ENCODE measurements around the gene DNAJA4. TPM values are rescaled to one million over a fixed set of nuclear protein-coding genes. Genes with fewer than 3 reads are reported as not detected.

DNAJA4 gene
- total and polyA plus RNA-seq, 9 of the 15 experiments (the other 6 are each of a cell fraction or from before 2014, with no cell fraction given) = 0.11 to 1.0 (median 0.16) TPM; not detected in 4

DNA sequence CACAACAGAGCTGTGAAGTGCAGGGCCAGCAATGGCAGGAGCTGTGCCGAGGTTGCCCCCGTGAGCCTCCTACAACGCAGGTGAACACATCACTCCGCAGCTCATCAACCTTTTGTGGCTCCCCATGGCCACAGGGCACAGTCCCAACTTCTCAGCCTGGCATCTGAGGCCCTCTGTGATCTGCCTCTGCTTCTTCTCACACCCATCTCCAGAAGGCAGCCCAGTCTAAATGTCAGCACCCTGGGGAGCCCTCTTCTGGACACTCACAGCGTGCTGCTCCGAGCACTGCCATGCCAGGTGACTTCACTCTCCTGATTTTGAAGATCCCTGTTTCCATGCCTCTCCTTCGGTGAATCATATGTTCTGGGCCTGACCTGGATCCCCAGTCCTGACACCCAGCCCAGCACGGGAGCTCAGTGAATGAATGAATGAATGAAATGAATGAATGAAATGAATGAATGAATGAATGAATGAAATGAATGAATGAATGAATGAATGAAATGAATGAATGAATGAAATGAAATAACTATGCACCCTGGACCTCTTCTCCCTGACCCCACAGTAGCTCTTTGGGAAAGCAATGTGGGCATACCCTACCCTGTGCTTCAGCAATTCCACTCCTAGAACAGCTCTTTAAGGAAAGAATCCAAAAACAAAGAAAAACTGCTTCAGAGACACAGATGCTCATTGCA, 52.9 kb downstream of the DNAJA4 start (continued):
- TF ChIP-seq GATA2 (CRISPR knock-in tag; IDR thresholded peaks at IDR 0.05) (no peak), MAFF (IDR thresholded peaks at IDR 0.05; ENCODE audit: low read length) (no peak), SAFB2 (IDR thresholded peaks at IDR 0.05; ENCODE audit: borderline replicate concordance, low read depth, low read length, severe bottlenecking) (no peak), CREB1 (IDR thresholded peaks at IDR 0.05) (no peak), CREB1 (CRISPR knock-in tag; IDR thresholded peaks at IDR 0.05) (0 out of 2 replicates have a peak, but pooled peaks have one; percentile 20), MEIS2 (IDR thresholded peaks at IDR 0.05; ENCODE audit: partially characterized antibody) (peak; percentile 15), PHB2 (IDR thresholded peaks at IDR 0.05; ENCODE audit: low read depth) (no peak), ZNF586 (CRISPR knock-in tag; conservative IDR thresholded peaks at IDR 0.05) (no peak), PTRF (tag; IDR thresholded peaks at IDR 0.05) (no peak), POLR2G (IDR thresholded peaks at IDR 0.05; ENCODE audit: low read depth, low read length) (no peak), TOE1 (IDR thresholded peaks at IDR 0.05; ENCODE audit: borderline replicate concordance) (0 out of 2 replicates have a peak, but pooled peaks have one; percentile 29), TOE1 (CRISPR knock-in tag; IDR thresholded peaks at IDR 0.05; ENCODE audit: borderline replicate concordance, low read depth) (0 out of 2 replicates have a peak, but pooled peaks have one; percentile 8), TBP (optimal IDR thresholded peaks at IDR 0.05; ENCODE audit: low read depth, low read length) (no peak), SP1 (CRISPR knock-in tag; IDR thresholded peaks at IDR 0.05) (no peak), ZC3H8 (IDR thresholded peaks at IDR 0.05) (no peak), MTA3 (IDR thresholded peaks at IDR 0.05; ENCODE audit: borderline replicate concordance) (0 out of 2 replicates have a peak, but pooled peaks have one; percentile 21)
- TF ChIP-seq, protein P1, sequence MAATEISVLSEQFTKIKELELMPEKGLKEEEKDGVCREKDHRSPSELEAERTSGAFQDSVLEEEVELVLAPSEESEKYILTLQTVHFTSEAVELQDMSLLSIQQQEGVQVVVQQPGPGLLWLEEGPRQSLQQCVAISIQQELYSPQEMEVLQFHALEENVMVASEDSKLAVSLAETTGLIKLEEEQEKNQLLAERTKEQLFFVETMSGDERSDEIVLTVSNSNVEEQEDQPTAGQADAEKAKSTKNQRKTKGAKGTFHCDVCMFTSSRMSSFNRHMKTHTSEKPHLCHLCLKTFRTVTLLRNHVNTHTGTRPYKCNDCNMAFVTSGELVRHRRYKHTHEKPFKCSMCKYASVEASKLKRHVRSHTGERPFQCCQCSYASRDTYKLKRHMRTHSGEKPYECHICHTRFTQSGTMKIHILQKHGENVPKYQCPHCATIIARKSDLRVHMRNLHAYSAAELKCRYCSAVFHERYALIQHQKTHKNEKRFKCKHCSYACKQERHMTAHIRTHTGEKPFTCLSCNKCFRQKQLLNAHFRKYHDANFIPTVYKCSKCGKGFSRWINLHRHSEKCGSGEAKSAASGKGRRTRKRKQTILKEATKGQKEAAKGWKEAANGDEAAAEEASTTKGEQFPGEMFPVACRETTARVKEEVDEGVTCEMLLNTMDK (IDR thresholded peaks at IDR 0.05; ENCODE audit: borderline replicate concordance, insufficient read depth, low read depth, low read length, poor library complexity, severe bottlenecking) = peak; percentile 38
- TF ChIP-seq, protein P2, sequence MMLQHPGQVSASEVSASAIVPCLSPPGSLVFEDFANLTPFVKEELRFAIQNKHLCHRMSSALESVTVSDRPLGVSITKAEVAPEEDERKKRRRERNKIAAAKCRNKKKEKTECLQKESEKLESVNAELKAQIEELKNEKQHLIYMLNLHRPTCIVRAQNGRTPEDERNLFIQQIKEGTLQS (IDR thresholded peaks at IDR 0.05) = no peak
- TF ChIP-seq, protein P2 (CRISPR knock-in tag; conservative IDR thresholded peaks at IDR 0.05) = no peak

All from K562 (cell line).